Measurements from ENCODE around the gene PRPF6.

PRPF6 gene

GRCh38 chr20:63947638-63948456, 33.1 kb upstream of the PRPF6 start:
- H3K79me2 ChIP-seq (ENCODE audit: control insufficient read depth, low read length) = peaks cover 76% of the 10 kb centered on the region
- no peaks in the 10 kb centered on the region for H3K9me2 ChIP-seq (replicated peaks; ENCODE audit: control insufficient read depth, low read length)
- peaks cover 30% of the 10 kb centered on the region for H3K36me3 ChIP-seq (ENCODE audit: control insufficient read depth, low read length)
- H3K27ac ChIP-seq (ENCODE audit: low read depth, low read length) = no peak overlapping the region
- no peak for TF ChIP-seq EZH2phosphoT487 (IDR thresholded peaks at IDR 0.05; ENCODE audit: borderline replicate concordance, low read length)
- TF ChIP-seq, protein P1, sequence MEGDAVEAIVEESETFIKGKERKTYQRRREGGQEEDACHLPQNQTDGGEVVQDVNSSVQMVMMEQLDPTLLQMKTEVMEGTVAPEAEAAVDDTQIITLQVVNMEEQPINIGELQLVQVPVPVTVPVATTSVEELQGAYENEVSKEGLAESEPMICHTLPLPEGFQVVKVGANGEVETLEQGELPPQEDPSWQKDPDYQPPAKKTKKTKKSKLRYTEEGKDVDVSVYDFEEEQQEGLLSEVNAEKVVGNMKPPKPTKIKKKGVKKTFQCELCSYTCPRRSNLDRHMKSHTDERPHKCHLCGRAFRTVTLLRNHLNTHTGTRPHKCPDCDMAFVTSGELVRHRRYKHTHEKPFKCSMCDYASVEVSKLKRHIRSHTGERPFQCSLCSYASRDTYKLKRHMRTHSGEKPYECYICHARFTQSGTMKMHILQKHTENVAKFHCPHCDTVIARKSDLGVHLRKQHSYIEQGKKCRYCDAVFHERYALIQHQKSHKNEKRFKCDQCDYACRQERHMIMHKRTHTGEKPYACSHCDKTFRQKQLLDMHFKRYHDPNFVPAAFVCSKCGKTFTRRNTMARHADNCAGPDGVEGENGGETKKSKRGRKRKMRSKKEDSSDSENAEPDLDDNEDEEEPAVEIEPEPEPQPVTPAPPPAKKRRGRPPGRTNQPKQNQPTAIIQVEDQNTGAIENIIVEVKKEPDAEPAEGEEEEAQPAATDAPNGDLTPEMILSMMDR (IDR thresholded peaks at IDR 0.05; ENCODE audit: low read depth, low read length, poor library complexity, severe bottlenecking) = no peak
- no peaks in the 10 kb centered on the region for H3K27me3 ChIP-seq (ENCODE audit: control insufficient read depth, low read length)
- H3K4me2 ChIP-seq (ENCODE audit: low read length) = no peak overlapping the region
- peaks cover 18% of the 10 kb centered on the region for H3K4me1 ChIP-seq (ENCODE audit: control insufficient read depth, low read length)
- H3F3A ChIP-seq (ENCODE audit: control insufficient read depth, insufficient read depth) = peaks cover 11% of the 10 kb centered on the region; the same call in 1 of the 2 replicates
- no peaks in the 10 kb centered on the region for H3K9me3 ChIP-seq (ENCODE audit: control insufficient read depth, insufficient read depth, low read length)
- peaks cover 15% of the 10 kb centered on the region; the same call in 1 of the 2 replicates for H4K20me1 ChIP-seq (ENCODE audit: control insufficient read depth, insufficient read depth, low read depth, low read length)
- no peak overlapping the region for H3K4me3 ChIP-seq (ENCODE audit: low read length)

GRCh38 chr20:63950701-63951397, 30.1 kb upstream of the PRPF6 start:
- H3K4me3 ChIP-seq (ENCODE audit: low read length) = no peak overlapping the region
- TF ChIP-seq EZH2phosphoT487 (IDR thresholded peaks at IDR 0.05; ENCODE audit: borderline replicate concordance, low read length) = no peak
- H3K4me2 ChIP-seq (ENCODE audit: low read length) = no peak overlapping the region
- H3K9me3 ChIP-seq (ENCODE audit: control insufficient read depth, insufficient read depth, low read length) = no peaks in the 10 kb centered on the region
- H3K27ac ChIP-seq (ENCODE audit: low read depth, low read length) = no peak overlapping the region
- peaks cover 4% of the 10 kb centered on the region; the same call in 1 of the 2 replicates for H3K36me3 ChIP-seq (ENCODE audit: control insufficient read depth, low read length)
- H3F3A ChIP-seq (ENCODE audit: control insufficient read depth, insufficient read depth) = peaks cover 11% of the 10 kb centered on the region; the same call in 1 of the 2 replicates
- peaks cover 26% of the 10 kb centered on the region for H4K20me1 ChIP-seq (ENCODE audit: control insufficient read depth, insufficient read depth, low read depth, low read length)
- peaks cover 97% of the 10 kb centered on the region for H3K79me2 ChIP-seq (ENCODE audit: control insufficient read depth, low read length)
- H3K27me3 ChIP-seq (ENCODE audit: control insufficient read depth, low read length) = no peaks in the 10 kb centered on the region
- H3K9me2 ChIP-seq (replicated peaks; ENCODE audit: control insufficient read depth, low read length) = no peaks in the 10 kb centered on the region
- H3K4me1 ChIP-seq (ENCODE audit: control insufficient read depth, low read length) = peaks cover 30% of the 10 kb centered on the region

- Histone ChIP-seq H3K79me2 (ENCODE audit: control insufficient read depth, low read length) (peaks cover 93% of the 10 kb centered on the region), H3K9me3 (ENCODE audit: control insufficient read depth, insufficient read depth, low read length) (no peaks in the 10 kb centered on the region), H3K36me3 (ENCODE audit: control insufficient read depth, low read length) (peaks cover 4% of the 10 kb centered on the region; the same call in 1 of the 2 replicates), H3K27ac (ENCODE audit: low read depth, low read length) (no peak overlapping the region), H3K4me1 (ENCODE audit: control insufficient read depth, low read length) (peaks cover 30% of the 10 kb centered on the region), H3K27me3 (ENCODE audit: control insufficient read depth, low read length) (no peaks in the 10 kb centered on the region), H3F3A (ENCODE audit: control insufficient read depth, insufficient read depth) (peaks cover 11% of the 10 kb centered on the region; the same call in 1 of the 2 replicates), H3K4me3 (ENCODE audit: low read length) (no peak overlapping the region), H3K4me2 (ENCODE audit: low read length) (no peak overlapping the region), H4K20me1 (ENCODE audit: control insufficient read depth, insufficient read depth, low read depth, low read length) (peaks cover 26% of the 10 kb centered on the region), H3K9me2 (replicated peaks; ENCODE audit: control insufficient read depth, low read length) (no peaks in the 10 kb centered on the region)
- TF ChIP-seq EZH2phosphoT487 (IDR thresholded peaks at IDR 0.05; ENCODE audit: borderline replicate concordance, low read length) = no peak
- TF ChIP-seq, protein P1 (IDR thresholded peaks at IDR 0.05; ENCODE audit: low read depth, low read length, poor library complexity, severe bottlenecking) = no peak
These were observed 29.3 kb upstream of the PRPF6 start for GRCh38 chr20:63951398-63952209.
